K562 (cell line): ENCODE data around the gene XPC. TPM values are rescaled to one million over a fixed set of nuclear protein-coding genes. Genes with fewer than 3 reads are reported as not detected.

Source experiments
- CREB3 ChIP-seq: fragments of 450-650 bp; conservative IDR thresholded peaks from 2 replicates; pipeline ENCODE4 v1.6.1; 2016; ENCODE audit warnings: missing genetic modification characterization, low read depth, mild to moderate bottlenecking, missing compliant biosample characterization, moderate library complexity
- E2F1 ChIP-seq: sonication (generic); formaldehyde crosslinking; IDR thresholded peaks from 2 replicates; pipeline ENCODE4 v1.8.1; 2023; ENCODE audit warnings: mild to moderate bottlenecking, missing genetic modification reagents, moderate library complexity
- ELK1 ChIP-seq: sonication (generic); formaldehyde crosslinking; IDR thresholded peaks from 2 replicates; pipeline ENCODE4 v1.8.1; 2022; ENCODE audit warnings: missing genetic modification reagents
- ETV1 ChIP-seq: fragments of 450-650 bp; conservative IDR thresholded peaks from 2 replicates; pipeline ENCODE4 v1.6.1; 2016; ENCODE audit warnings: missing genetic modification characterization, control low read depth, low read depth, missing compliant biosample characterization
- GATA2 ChIP-seq: sonication (generic); formaldehyde crosslinking; IDR thresholded peaks from 2 replicates; pipeline ENCODE4 v1.4.0; 2020; ENCODE audit warnings: mild to moderate bottlenecking, missing genetic modification reagents
- ILF3 ChIP-seq: fragments of 450-650 bp; IDR thresholded peaks from 2 replicates; pipeline ENCODE4 v1.6.1; 2018; ENCODE audit warnings: antibody characterized with exemption, mild to moderate bottlenecking, moderate library complexity, borderline replicate concordance
- KAT8 ChIP-seq: fragments of 450-650 bp; IDR thresholded peaks from 2 replicates; pipeline ENCODE4 v1.6.1; 2016; ENCODE audit warnings: low read depth, mild to moderate bottlenecking
- KHSRP ChIP-seq: fragments of 450-650 bp; IDR thresholded peaks from 2 replicates; pipeline ENCODE4 v1.6.1; 2017
- LEF1 ChIP-seq: fragments of 450-650 bp; IDR thresholded peaks from 2 replicates; pipeline ENCODE4 v1.6.1; 2016; ENCODE audit warnings: mild to moderate bottlenecking
- MAFG ChIP-seq: fragments of 450-650 bp; conservative IDR thresholded peaks from 2 replicates; pipeline ENCODE4 v1.6.1; 2016; ENCODE audit warnings: missing genetic modification characterization, missing compliant biosample characterization
- MBD2 ChIP-seq: sonication (generic); IDR thresholded peaks from 2 replicates; pipeline ENCODE4 v1.6.1; 2016; ENCODE audit warnings: low read depth, borderline replicate concordance
- NCOA2 ChIP-seq, 2 experiments: fragments of 450-650 bp; IDR thresholded peaks; 2 replicates each; pipeline ENCODE4 v1.6.1; 2018; ENCODE audit warnings: mild to moderate bottlenecking in 2 of 2, moderate library complexity in 1 of 2; ENCODE audit not compliant: partially characterized antibody in 2 of 2
- OTX1 ChIP-seq: fragments of 450-650 bp; formaldehyde crosslinking; IDR thresholded peaks from 2 replicates; pipeline ENCODE4 v1.4.0; 2022; ENCODE audit warnings: mild to moderate bottlenecking
- RNF219 ChIP-seq: fragments of 250-450 bp; sonication (Bioruptor Pico); IDR thresholded peaks from 2 replicates; pipeline ENCODE4 v1.5.0; 2022; ENCODE audit warnings: mild to moderate bottlenecking
- ZBED1 ChIP-seq: IDR thresholded peaks from 2 replicates; pipeline ENCODE4 v1.6.1; 2014
- ZBTB49 ChIP-seq: sonication (generic); formaldehyde crosslinking; IDR thresholded peaks from 2 replicates; pipeline ENCODE4 v1.8.0; 2022; ENCODE audit warnings: missing genetic modification reagents, mild to moderate bottlenecking, borderline replicate concordance
- ZKSCAN3 ChIP-seq: fragments of 250-450 bp; sonication (Bioruptor Pico); IDR thresholded peaks from 2 replicates; pipeline ENCODE4 v1.4.0; 2020
- ZNF133 ChIP-seq: fragments of 250-450 bp; sonication (Bioruptor Pico); IDR thresholded peaks from 2 replicates; pipeline ENCODE4 v1.4.0; 2020; ENCODE audit warnings: mild to moderate bottlenecking
- ZNF134 ChIP-seq: fragments of 250-450 bp; sonication (Bioruptor Pico); conservative IDR thresholded peaks from 2 replicates; pipeline ENCODE4 v1.4.0; 2020
- ZNF197 ChIP-seq: fragments of 200-800 bp; sonication (Bioruptor generic); IDR thresholded peaks from 2 replicates; pipeline ENCODE4 v1.6.1; 2016; ENCODE audit warnings: low read depth, missing genetic modification characterization, missing compliant biosample characterization
- ZNF408 ChIP-seq: fragments of 250-450 bp; sonication (Bioruptor Pico); IDR thresholded peaks from 2 replicates; pipeline ENCODE4 v1.4.0; 2020; ENCODE audit warnings: low read depth, mild to moderate bottlenecking, moderate library complexity
- ZNF778 ChIP-seq: fragments of 450-650 bp; formaldehyde crosslinking; IDR thresholded peaks from 2 replicates; pipeline ENCODE4 v1.4.0; 2020; ENCODE audit warnings: mild to moderate bottlenecking, moderate library complexity
- ZNF785 ChIP-seq: fragments of 250-450 bp; sonication (Bioruptor Pico); IDR thresholded peaks from 2 replicates; pipeline ENCODE4 v1.4.0; 2020; ENCODE audit warnings: mild to moderate bottlenecking
- polyA plus RNA-seq, 8 experiments: library from polyadenylated mRNA; depleted of rRNA in 4 of 8; stranded (reverse) in 5 of 8; unstranded in 3 of 8; fragments of >200 nt; fragmentation: Nextera tagmentation in 2 of 8; fragmentation: Illumina TruSeq in 1 of 8; extraction: Ambion mirVana in 2 of 8; extraction: Trizol in 1 of 8; gene quantifications; 2 replicates each; pipeline versions ENCODE4 v1.2.1 to v1.2.3, GENCODE V29; 2011 to 2014; ENCODE audit warnings: inconsistent platforms in 1 of 8, missing spikeins in 1 of 8
- total RNA-seq, 7 experiments: library from RNA; depleted of rRNA in 6 of 7; stranded (reverse); fragments of >200 nt in 6 of 7; fragmentation: Illumina TruSeq in 2 of 7; extraction: Trizol in 2 of 7; gene quantifications; 2 replicates each; pipeline versions ENCODE4 v1.2.1 to v1.2.3, GENCODE V29; 2011 to 2021; ENCODE audit warnings: low replicate concordance in 1 of 7

The XPC gene
- total and polyA plus RNA-seq, 9 of the 15 experiments (the other 6 are each of a cell fraction or from before 2014, with no cell fraction given) = 3.8 to 54.7 (median 41.3) TPM

- no peak for TF ChIP-seq RNF219 (CRISPR knock-in tag)
- TF ChIP-seq ELK1 = no peak
- no peak; the same call in none of the 2 replicates for TF ChIP-seq E2F1 (CRISPR knock-in tag)
- TF ChIP-seq KAT8 = no peak
- TF ChIP-seq ZNF778 (CRISPR knock-in tag) = no peak
- no peak for TF ChIP-seq MAFG
- no peak for TF ChIP-seq ZNF785 (CRISPR knock-in tag)
- TF ChIP-seq LEF1 = no peak
- TF ChIP-seq ILF3 = 0 out of 2 replicates have a peak, but pooled peaks have one; percentile 5
- TF ChIP-seq KHSRP = no peak
- no peak for TF ChIP-seq NCOA2 (IDR thresholded peaks at IDR 0.05; ENCODE audit: partially characterized antibody in 2 of 2)
- TF ChIP-seq OTX1 (CRISPR knock-in tag) = no peak
- no peak for TF ChIP-seq ZBED1
- 0 out of 2 replicates have a peak, but pooled peaks have one; percentile 23 for TF ChIP-seq CREB3
- TF ChIP-seq ZBTB49 (CRISPR knock-in tag) = no peak
- no peak for TF ChIP-seq ETV1 (tag)
- no peak for TF ChIP-seq ZKSCAN3 (CRISPR knock-in tag)
- 0 out of 2 replicates have a peak, but pooled peaks have one; percentile 7 for TF ChIP-seq ZNF133 (CRISPR knock-in tag)
- no peak for TF ChIP-seq ZNF408 (CRISPR knock-in tag)
- TF ChIP-seq ZNF197 (CRISPR knock-in tag) = peak; percentile 82; the same call in 1 of the 2 replicates
- no peak for TF ChIP-seq GATA2 (CRISPR knock-in tag)
- TF ChIP-seq MBD2 = peak; percentile 93
- TF ChIP-seq ZNF134 (CRISPR knock-in tag) = 0 out of 2 replicates have a peak, but pooled peaks have one; percentile 39
These were observed 53.7 kb downstream of the XPC start, which contains the start of the genes CHCHD4 and TMEM43 (continued) for GRCh38 chr3:14124615-14125192.
